ENCODE data around the gene CYB5R4. TPM values are rescaled to one million over a fixed set of nuclear protein-coding genes. Genes with fewer than 3 reads are reported as not detected.

Gene CYB5R4
- polyA plus RNA-seq, 2 of the 4 experiments (the other 2 are of a cell fraction) = 21.3 to 25.5 TPM

DNA sequence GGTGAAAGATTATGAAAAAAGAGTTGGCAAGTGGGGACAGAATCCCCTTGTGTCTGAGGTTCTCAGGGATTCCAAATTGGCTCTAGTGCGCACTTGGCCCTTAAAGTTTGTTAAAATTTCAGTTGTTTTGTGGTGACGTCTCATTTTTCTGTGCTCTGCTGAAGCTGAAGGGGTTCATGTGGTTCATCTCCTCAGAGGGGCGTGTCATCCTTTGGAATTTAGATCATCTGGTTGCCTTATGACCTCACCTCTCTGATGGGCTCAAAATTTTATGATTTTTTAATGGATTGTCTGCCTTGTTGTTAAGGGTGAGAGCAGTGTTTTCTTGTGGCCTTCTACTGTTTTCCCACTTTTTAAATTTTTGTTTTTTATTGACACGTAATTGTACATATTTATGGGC is 20.3 kb downstream of the CYB5R4 start:
- POLR2A ChIA-PET = no interaction called here
- FAIRE-seq = no peak
- CTCF ChIA-PET = interaction anchor here (1.1 to 1.8 kb wide), 2 partner anchors 341 to 348 kb away, joined by 3 to 7 read pairs; partner anchors contain the start of gene CEP162

DNA sequence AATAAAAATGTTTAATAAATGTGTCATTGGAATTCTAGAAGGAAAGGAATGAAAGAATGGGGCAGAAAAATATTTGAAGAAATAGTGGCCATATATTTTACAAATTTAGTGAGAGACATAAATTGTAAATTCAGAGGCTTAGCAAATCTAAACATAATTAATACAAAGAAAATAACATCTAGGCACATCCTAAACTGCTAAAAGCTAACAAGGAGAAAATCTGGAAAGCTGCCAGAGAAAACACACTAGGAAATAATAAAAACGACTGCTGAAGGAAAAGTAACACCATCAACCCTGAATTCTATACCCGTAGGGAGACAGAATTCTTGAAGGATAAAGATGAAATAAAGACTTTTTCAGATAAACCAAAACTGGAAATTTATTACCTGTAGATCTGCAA is 23.8 kb downstream of the CYB5R4 start:
- H3K4me2 ChIP-seq = no peak overlapping the region
- ChIA-PET POLR2A (no interaction called here), CTCF (interaction anchor here (0.7 kb wide), 1 partner anchor 660 kb away, joined by 3 read pairs; no protein-coding TSS in a partner anchor)
- DNase-seq (ENCODE audit: low read depth in 1 of 2, low spot score in 1 of 2) (no peak), ATAC-seq (no peak), FAIRE-seq (no peak)
- H3K4me1 ChIP-seq = peaks cover 9% of the 10 kb centered on the region
- no peaks in the 10 kb centered on the region for H3K9me3 ChIP-seq
- WGBS (ENCODE audit: missing lambda C conversion rate) = 11% methylated on average over 2 of the region's 2 CpGs
- H3K4me3 ChIP-seq = no peak overlapping the region
- TF ChIP-seq FOSB (CRISPR knock-in tag; IDR thresholded peaks at IDR 0.05) = no peak
- TF ChIP-seq SMC3 (IDR thresholded peaks at IDR 0.05) = no peak
- TF ChIP-seq HOXB5 (CRISPR knock-in tag; IDR thresholded peaks at IDR 0.05) = no peak
- no peak for TF ChIP-seq POLR2AphosphoS2 (conservative IDR thresholded peaks at IDR 0.05; ENCODE audit: low read length)
- no peak for TF ChIP-seq NPAS2 (CRISPR knock-in tag; IDR thresholded peaks at IDR 0.05; ENCODE audit: borderline replicate concordance)
- no peak for TF ChIP-seq CEBPB (IDR thresholded peaks at IDR 0.05)
- no peak for TF ChIP-seq KDM1A (IDR thresholded peaks at IDR 0.05; ENCODE audit: low read depth)
- TF ChIP-seq ZFP36 (IDR thresholded peaks at IDR 0.05; ENCODE audit: borderline replicate concordance, partially characterized antibody) = no peak
- TF ChIP-seq GATA3 (IDR thresholded peaks at IDR 0.05; ENCODE audit: borderline replicate concordance) = no peak
- no peak for TF ChIP-seq CBX8 (IDR thresholded peaks at IDR 0.05)
- TF ChIP-seq HOXB13 (CRISPR knock-in tag; IDR thresholded peaks at IDR 0.05; ENCODE audit: low read depth) = no peak
- TF ChIP-seq, protein P1, sequence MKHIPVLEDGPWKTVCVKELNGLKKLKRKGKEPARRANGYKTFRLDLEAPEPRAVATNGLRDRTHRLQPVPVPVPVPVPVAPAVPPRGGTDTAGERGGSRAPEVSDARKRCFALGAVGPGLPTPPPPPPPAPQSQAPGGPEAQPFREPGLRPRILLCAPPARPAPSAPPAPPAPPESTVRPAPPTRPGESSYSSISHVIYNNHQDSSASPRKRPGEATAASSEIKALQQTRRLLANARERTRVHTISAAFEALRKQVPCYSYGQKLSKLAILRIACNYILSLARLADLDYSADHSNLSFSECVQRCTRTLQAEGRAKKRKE (CRISPR knock-in tag; IDR thresholded peaks at IDR 0.05; ENCODE audit: low read depth) = no peak
- no peak for TF ChIP-seq RFX5 (IDR thresholded peaks at IDR 0.05)
- no peak for TF ChIP-seq CBX2 (IDR thresholded peaks at IDR 0.05; ENCODE audit: borderline replicate concordance, low read depth)
- H3K27ac ChIP-seq = no peak overlapping the region

More for the DNA sequence above, 20.3 kb downstream of the CYB5R4 start:
- H3K4me3 ChIP-seq = no peak overlapping the region
- peaks cover 15% of the 10 kb centered on the region for H3K4me1 ChIP-seq
- ATAC-seq = no peak
- no peak overlapping the region for H3K27ac ChIP-seq
- 90% methylated on average over 4 of the region's 4 CpGs for WGBS (ENCODE audit: missing lambda C conversion rate)
- H3K4me2 ChIP-seq = no peak overlapping the region
- TF ChIP-seq FOSB (CRISPR knock-in tag; IDR thresholded peaks at IDR 0.05) (no peak), JUNB (IDR thresholded peaks at IDR 0.05) (no peak), HOXB13 (CRISPR knock-in tag; IDR thresholded peaks at IDR 0.05; ENCODE audit: low read depth) (no peak), SREBF2 (IDR thresholded peaks at IDR 0.05) (no peak), MAZ (IDR thresholded peaks at IDR 0.05; ENCODE audit: borderline replicate concordance, low read depth, low read length) (no peak), BCL3 (IDR thresholded peaks at IDR 0.05) (no peak), ELK1 (IDR thresholded peaks at IDR 0.05; ENCODE audit: low read depth, low read length) (no peak), EHMT2 (IDR thresholded peaks at IDR 0.05; ENCODE audit: low read depth) (no peak), HEYL (CRISPR knock-in tag; IDR thresholded peaks at IDR 0.05) (no peak)
- no peak for DNase-seq (ENCODE audit: low read depth in 1 of 2, low spot score in 1 of 2)
- H3K9me3 ChIP-seq = no peaks in the 10 kb centered on the region

- 3% methylated on average over 4 of the region's 4 CpGs for WGBS (ENCODE audit: missing lambda C conversion rate)
- Histone ChIP-seq H3K27ac (no peak overlapping the region), H3K9me3 (no peaks in the 10 kb centered on the region), H3K4me2 (peak overlapping the region; percentile 19; the same call in 1 of the 3 replicates), H3K4me3 (no peak overlapping the region), H3K4me1 (peaks cover 6% of the 10 kb centered on the region)
- FAIRE-seq = no peak
- peak; percentile 54 to 62; a peak in 2 of 6 replicates for ATAC-seq
- ChIA-PET POLR2A (no interaction called here), CTCF (interaction anchor here (0.8 to 1.6 kb wide), 4 partner anchors 12 to 343 kb away, joined by 3 to 5 read pairs (median 4); partner anchors contain the start of gene CEP162)
- DNase-seq (ENCODE audit: low read depth in 1 of 2, low spot score in 1 of 2) = peak; percentile 17 to 41
- TF ChIP-seq KDM1A (IDR thresholded peaks at IDR 0.05; ENCODE audit: low read depth) = no peak
- no peak for TF ChIP-seq CEBPB (IDR thresholded peaks at IDR 0.05)
- TF ChIP-seq NR3C1 (IDR thresholded peaks at IDR 0.05) = no peak
- no peak for TF ChIP-seq HDAC2 (IDR thresholded peaks at IDR 0.05)
- TF ChIP-seq RFX5 (IDR thresholded peaks at IDR 0.05) = no peak
- no peak for TF ChIP-seq TP53 (CRISPR knock-in tag; IDR thresholded peaks at IDR 0.05)
- no peak for TF ChIP-seq BCL3 (IDR thresholded peaks at IDR 0.05)
- no peak for TF ChIP-seq FOXS1 (CRISPR knock-in tag; IDR thresholded peaks at IDR 0.05)
- no peak for TF ChIP-seq ZNF302 (CRISPR knock-in tag; IDR thresholded peaks at IDR 0.05)
- peak; percentile 67 for TF ChIP-seq CTCF (IDR thresholded peaks at IDR 0.05)
- no peak for TF ChIP-seq BHLHE40 (IDR thresholded peaks at IDR 0.05; ENCODE audit: low read depth, low read length)
- no peak for TF ChIP-seq CHD2 (IDR thresholded peaks at IDR 0.05; ENCODE audit: low read length, partially characterized antibody)
- no peak for TF ChIP-seq RARB (CRISPR knock-in tag; IDR thresholded peaks at IDR 0.05)
These were observed 25.0 kb downstream of the CYB5R4 start for GRCh38 chr6:83884523-83884922.
